CD4-positive, alpha-beta T cell (primary cell): ENCODE data around the gene NR1H4. TPM values are rescaled to one million over a fixed set of nuclear protein-coding genes. Genes with fewer than 3 reads are reported as not detected.

Source experiments
- ATAC-seq: fragments of 200-7000 bp; cut with Tn5 transposase; one replicate; pipeline ENCODE4 v1.10.0; 2022; ENCODE audit warnings: mild to moderate bottlenecking; ENCODE audit not compliant: poor library complexity
- CTCF ChIA-PET: fragments of 350-600 bp; sonication (Branson Sonifier 250); formaldehyde crosslinking; loops from one replicate; lab custom pipeline; 2021; ENCODE audit warnings: antibody characterized with exemption, inconsistent platforms; lab: Charles Lee
- POLR2A ChIA-PET: fragments of 350-600 bp; sonication (Branson Sonifier 250); formaldehyde crosslinking; loops from one replicate; lab custom pipeline; 2021; ENCODE audit warnings: antibody characterized with exemption, inconsistent platforms; lab: Charles Lee
- DNase-seq, 14 experiments: peaks; one replicate each; pipeline ENCODE4 v3.0.0-alpha.2; 2013 to 2020; ENCODE audit warnings: mixed read lengths in 2 of 14
- H3K27ac ChIP-seq, 2 donors: one replicate each; pipeline versions ENCODE4 v1.5.1 to v1.7.0; 2013; ENCODE audit warnings: low read length in 2 of 2, low read depth in 1 of 2, mild to moderate bottlenecking in 1 of 2
- H3K27me3 ChIP-seq, 2 experiments: 1 replicate in 1 of 2; 2 replicates in 1 of 2; pipeline versions ENCODE4 v1.6.1 to v1.7.0; 2013; ENCODE audit warnings: low read length in 2 of 2, control low read depth in 1 of 2, mild to moderate bottlenecking in 1 of 2, moderate library complexity in 1 of 2; ENCODE audit not compliant: insufficient read depth in 2 of 2, control insufficient read depth in 1 of 2
- H3K36me3 ChIP-seq: one replicate; pipeline ENCODE4 v1.6.1; 2013; ENCODE audit warnings: low read length, control low read depth; ENCODE audit not compliant: insufficient read depth
- H3K4me1 ChIP-seq: one replicate; pipeline ENCODE4 v1.6.1; 2013; ENCODE audit warnings: low read length, control low read depth; ENCODE audit not compliant: insufficient read depth
- H3K4me3 ChIP-seq: one replicate; pipeline ENCODE4 v1.5.1; 2013; ENCODE audit warnings: mild to moderate bottlenecking, low read length, moderate library complexity
- H3K9me3 ChIP-seq, 2 experiments: 1 replicate in 1 of 2; 2 replicates in 1 of 2; pipeline versions ENCODE4 v1.6.1 to v1.7.0; 2013; ENCODE audit warnings: low read length in 2 of 2, mild to moderate bottlenecking in 2 of 2, control low read depth in 1 of 2, moderate library complexity in 1 of 2; ENCODE audit not compliant: control insufficient read depth in 1 of 2, insufficient read depth in 1 of 2
- H3K27ac Mint-ChIP-seq: one replicate; pipeline ENCODE4 v1.8.0; 2020; ENCODE audit warnings: mixed read lengths
- H3K27me3 Mint-ChIP-seq: one replicate; pipeline ENCODE4 v1.8.0; 2021; ENCODE audit warnings: mixed read lengths
- H3K36me3 Mint-ChIP-seq: one replicate; pipeline ENCODE4 v1.8.0; 2021; ENCODE audit warnings: low read depth, mixed read lengths
- H3K4me1 Mint-ChIP-seq: one replicate; pipeline ENCODE4 v1.8.0; 2021; ENCODE audit warnings: low read depth, mixed read lengths
- H3K4me3 Mint-ChIP-seq: one replicate; pipeline ENCODE4 v1.8.0; 2020; ENCODE audit warnings: mild to moderate bottlenecking, mixed read lengths
- H3K9me3 Mint-ChIP-seq: one replicate; pipeline ENCODE4 v1.8.0; 2020; ENCODE audit warnings: mixed read lengths
- CTCF ChIP-seq: fragments of 200-600 bp; IDR thresholded peaks from one replicate; pipeline ENCODE4 v1.8.0; 2022; ENCODE audit warnings: antibody characterized with exemption, mild to moderate bottlenecking
- intact Hi-C, 2 experiments: fragments of 100-400 bp; cut with DNase I in 1 of 2; cut with micrococcal nuclease in 1 of 2; formaldehyde crosslinking; loops; one replicate each; pipeline versions ENCODE4 v1.15.1 to v1.9.0; 2023 to 2025; cut with DNase I, micrococcal nuclease
- total RNA-seq, 174 experiments: library from RNA in 2 of 174; stranded (reverse) in 2 of 174; gene quantifications; one replicate each; pipeline ENCODE4 v1.2.3 and lab custom pipeline; 2021 to 2026

NR1H4 gene
- total RNA-seq, 2 experiments from 2014 or later = not detected

GRCh38 chr12:100503228-100503628, 29.6 kb downstream of the NR1H4 start:
- DNase-seq (no peak), ATAC-seq (no peak)
- TF ChIP-seq CTCF = no peak
- no peaks in the 10 kb centered on the region for H3K9me3 ChIP-seq
- H3K36me3 Mint-ChIP-seq = no peaks in the 10 kb centered on the region
- no peaks in the 10 kb centered on the region for H3K4me1 Mint-ChIP-seq
- no peak overlapping the region for H3K27ac ChIP-seq
- no peaks in the 10 kb centered on the region for H3K9me3 Mint-ChIP-seq
- H3K27me3 Mint-ChIP-seq = peaks cover 3% of the 10 kb centered on the region
- no peak overlapping the region for H3K4me3 ChIP-seq
- H3K27ac Mint-ChIP-seq = no peak overlapping the region
- no peak overlapping the region for H3K4me3 Mint-ChIP-seq
- CTCF ChIA-PET = no interaction called here
- no peaks in the 10 kb centered on the region for H3K27me3 ChIP-seq
- no peaks in the 10 kb centered on the region for H3K4me1 ChIP-seq
- H3K36me3 ChIP-seq = no peaks in the 10 kb centered on the region
- intact Hi-C loops = no loop called here
- POLR2A ChIA-PET = no interaction called here

- peaks cover 3% of the 10 kb centered on the region for H3K27me3 Mint-ChIP-seq
- Histone ChIP-seq H3K27me3 (no peaks in the 10 kb centered on the region), H3K9me3 (no peaks in the 10 kb centered on the region), H3K4me3 (no peak overlapping the region), H3K36me3 (no peaks in the 10 kb centered on the region), H3K27ac (no peak overlapping the region), H3K4me1 (no peaks in the 10 kb centered on the region)
- H3K4me1 Mint-ChIP-seq = no peaks in the 10 kb centered on the region
- no peaks in the 10 kb centered on the region for H3K9me3 Mint-ChIP-seq
- no peak overlapping the region for H3K4me3 Mint-ChIP-seq
- CTCF ChIA-PET = no interaction called here
- no peak overlapping the region for H3K27ac Mint-ChIP-seq
- intact Hi-C loops = no loop called here
- H3K36me3 Mint-ChIP-seq = no peaks in the 10 kb centered on the region
- POLR2A ChIA-PET = no interaction called here
- no peak for TF ChIP-seq CTCF
- ATAC-seq (no peak), DNase-seq (no peak)
Measured at GRCh38 chr12:100504804-100505203, 31.1 kb downstream of the NR1H4 start.

GRCh38 chr12:100508751-100509150, 35.1 kb downstream of the NR1H4 start:
- no peak for TF ChIP-seq CTCF
- POLR2A ChIA-PET = no interaction called here
- CTCF ChIA-PET = no interaction called here
- no peaks in the 10 kb centered on the region for H3K4me1 Mint-ChIP-seq
- H3K27me3 ChIP-seq = no peaks in the 10 kb centered on the region
- no peaks in the 10 kb centered on the region for H3K36me3 Mint-ChIP-seq
- intact Hi-C loops = no loop called here
- H3K4me3 Mint-ChIP-seq = no peak overlapping the region
- ATAC-seq = no peak
- no peaks in the 10 kb centered on the region for H3K27me3 Mint-ChIP-seq
- no peaks in the 10 kb centered on the region for H3K4me1 ChIP-seq
- H3K27ac Mint-ChIP-seq = no peak overlapping the region
- no peaks in the 10 kb centered on the region for H3K36me3 ChIP-seq
- H3K27ac ChIP-seq = no peak overlapping the region
- no peaks in the 10 kb centered on the region for H3K9me3 Mint-ChIP-seq
- H3K9me3 ChIP-seq = no peaks in the 10 kb centered on the region
- DNase-seq = no peak
- H3K4me3 ChIP-seq = no peak overlapping the region
